Measurements from ENCODE around the gene GPR87.

Gene GPR87

DNA sequence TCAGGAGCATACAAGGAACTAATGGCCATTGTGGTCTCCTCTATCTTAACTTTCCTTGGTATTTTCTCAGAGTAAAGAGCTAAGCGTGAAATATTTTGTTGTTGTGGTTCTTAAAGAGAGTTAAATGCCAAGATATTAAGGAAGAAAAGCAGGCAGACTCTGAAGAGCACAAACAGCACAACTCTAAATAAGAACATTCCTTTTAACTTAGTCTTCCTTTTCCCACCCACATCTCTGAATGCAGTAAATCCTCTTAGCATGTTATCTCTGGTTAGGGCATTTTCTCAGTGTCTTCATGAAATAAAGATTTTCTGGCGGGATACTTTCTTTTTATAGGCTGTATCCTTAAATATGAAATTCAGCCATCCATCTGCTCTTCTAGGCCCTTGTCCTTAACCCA lies 1.5 kb downstream of the GPR87 start:
- no peak for DNase-seq

DNA sequence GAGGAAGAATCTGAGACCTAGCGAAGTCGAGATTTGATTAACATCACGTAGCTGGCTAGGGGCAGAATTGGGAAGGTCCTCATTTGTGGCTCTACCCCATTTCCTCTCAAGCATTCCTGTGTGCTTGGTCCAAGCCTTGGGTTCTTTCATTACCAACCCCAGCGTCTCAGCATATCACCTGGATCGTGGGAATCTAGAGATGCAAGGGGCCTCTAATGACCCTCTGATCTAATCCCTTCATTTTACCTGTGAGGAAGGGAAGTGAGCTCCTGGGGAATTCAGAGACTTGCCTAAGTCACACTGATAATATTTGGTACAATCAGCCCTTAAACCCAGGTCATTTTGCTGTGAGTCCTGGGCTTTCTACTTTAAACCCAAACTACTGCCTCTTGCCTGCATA lies 2.0 kb downstream of the GPR87 start:
- no peak for DNase-seq

DNA sequence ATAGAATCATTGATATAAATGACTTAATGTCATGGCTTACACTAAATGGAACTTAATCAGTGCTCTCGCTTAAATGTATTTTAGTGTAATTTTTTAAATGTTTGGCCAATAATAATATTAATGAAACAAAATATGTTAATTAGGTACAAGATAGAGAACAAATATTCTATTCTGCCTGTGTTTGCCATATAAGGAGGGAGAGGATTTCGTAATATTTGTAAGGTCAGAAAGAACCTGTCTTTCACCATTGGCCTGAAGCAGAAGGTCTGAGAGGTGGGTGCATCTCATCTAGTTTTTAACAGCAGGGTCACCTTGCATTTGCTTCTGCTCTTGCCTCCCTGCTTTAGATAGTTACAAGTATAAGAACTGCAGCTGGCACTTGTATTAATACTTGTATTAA lies 2.5 kb downstream of the GPR87 start:
- no peak for DNase-seq

DNA sequence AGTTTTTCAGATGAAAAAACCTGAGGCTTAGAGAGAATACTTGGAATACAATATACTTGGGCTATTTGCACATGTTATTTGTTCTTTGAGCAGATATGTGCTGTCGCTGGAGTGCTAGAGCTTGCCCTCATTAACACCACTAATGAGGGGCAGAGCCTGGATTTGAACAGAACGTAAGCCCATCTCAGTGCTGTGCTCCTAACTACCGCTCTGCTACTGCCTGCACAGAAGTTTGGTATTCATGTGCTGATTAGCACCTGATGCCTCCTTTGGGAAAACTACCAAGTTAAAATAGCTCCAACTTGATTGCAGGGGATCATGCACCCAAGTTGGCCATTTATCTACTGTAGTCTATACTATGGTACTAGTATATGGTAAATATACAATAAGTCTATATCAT lies 3.6 kb downstream of the GPR87 start:
- DNase-seq, result no peak

DNA sequence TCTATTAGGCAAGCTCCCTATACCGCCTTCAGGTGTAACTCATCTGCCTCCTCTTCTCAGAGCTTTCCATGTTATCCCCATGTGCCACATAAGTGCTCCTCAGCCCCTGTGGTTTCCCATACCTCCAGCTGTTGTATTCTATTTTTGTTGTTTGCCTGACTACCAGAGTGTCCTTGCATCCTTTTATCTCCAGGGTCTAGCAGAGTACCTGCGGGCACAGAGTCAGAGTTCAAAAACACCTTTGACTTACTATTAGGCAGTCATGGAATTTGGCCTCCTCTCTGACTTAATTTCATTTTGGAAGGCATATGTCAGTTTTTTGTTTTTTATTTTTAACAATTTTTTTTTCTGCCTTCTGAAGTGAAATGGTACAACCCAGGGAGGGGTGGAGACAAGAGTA lies 7.1 kb downstream of the GPR87 start:
- DNase-seq, result no peak

DNA sequence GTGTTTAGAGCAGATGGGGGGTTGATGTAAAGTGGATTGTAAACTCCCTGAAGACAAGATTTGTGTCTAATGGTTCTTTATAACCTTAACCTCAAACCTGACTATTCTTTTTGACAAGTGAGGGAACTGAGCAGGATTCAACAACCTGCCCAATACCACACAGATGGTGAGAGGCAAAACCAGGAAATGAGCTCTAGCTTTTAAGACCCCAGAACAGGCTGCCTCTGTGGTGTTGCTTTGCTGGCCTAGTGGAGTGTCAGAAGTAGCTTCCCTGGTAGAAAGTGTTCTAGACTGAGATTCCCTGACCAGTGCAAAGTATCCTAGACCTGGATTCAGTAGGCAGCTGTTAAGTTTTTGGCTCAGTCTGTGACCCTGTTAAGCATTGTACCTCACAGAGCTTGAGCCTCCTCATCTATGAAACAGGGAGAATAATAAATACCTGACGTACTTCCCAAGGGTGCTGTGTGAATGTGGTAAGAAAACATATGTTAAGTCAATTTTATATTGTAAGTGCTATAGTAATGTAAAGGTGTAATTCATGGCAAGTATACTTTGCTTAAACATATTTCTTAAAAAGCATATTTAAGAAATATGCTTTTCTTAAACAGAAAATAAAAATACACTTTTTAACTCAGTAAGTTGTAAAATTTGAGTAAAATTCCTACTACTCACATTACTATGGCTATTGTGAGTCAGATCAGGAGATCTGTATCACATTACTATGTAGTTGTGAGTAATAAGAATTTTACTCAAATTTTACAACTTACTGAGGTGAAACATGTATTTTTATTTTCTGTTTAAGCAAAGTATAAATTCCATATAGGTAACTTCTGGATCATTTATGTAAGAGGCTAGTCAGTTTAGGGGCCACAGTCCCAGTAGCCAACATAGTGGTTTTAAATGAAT lies 8.8 kb downstream of the GPR87 start:
- no peak for DNase-seq

DNA sequence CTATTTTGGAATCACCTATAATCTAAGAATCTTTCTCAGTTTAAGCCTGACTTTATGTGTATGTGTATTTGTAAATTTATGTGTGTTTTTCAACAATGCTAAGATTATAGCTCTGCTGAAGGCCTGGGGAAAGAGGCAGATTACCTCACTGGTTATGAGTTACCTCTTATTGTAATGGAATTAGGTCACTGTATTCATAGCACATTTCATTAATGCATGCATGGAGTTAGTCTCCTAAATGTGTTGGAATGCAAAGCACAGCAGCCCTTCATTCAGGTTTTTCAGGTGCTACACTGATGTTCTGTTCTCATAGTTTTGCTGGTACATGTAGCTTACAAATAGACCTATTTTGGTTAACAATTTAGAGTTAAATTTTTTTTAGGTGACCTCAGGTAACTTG lies 9.5 kb downstream of the GPR87 start:
- DNase-seq, result no peak

DNA sequence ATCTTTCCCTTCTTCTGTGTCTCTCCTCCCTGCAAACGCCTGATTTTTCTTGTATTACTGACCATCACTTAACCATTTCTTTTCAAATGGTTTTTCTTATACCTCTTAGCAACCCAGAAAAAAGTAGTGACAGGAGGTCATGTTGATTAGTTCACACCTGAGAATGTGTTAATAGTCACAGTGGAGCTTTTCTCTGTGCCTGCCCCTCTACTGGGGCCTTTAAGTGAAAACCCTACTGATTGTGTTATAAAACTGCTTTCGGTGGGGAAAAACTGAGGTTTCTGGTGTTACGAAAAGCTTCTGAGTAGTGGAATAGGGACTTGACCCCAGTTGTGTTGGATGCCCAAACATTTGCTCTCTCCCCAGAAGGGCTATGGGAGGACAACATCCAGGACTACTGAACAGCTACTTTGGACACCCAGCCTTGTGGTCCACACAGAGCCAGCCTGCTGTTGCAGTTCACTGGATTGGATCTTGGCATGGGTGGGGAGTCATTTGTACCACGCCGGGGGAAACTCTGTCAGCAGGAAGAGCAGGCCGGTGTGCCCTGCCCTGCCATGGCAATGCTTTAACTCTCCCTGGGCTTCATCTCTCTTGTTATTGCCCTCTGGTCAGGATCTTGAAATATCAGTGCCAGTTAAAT lies 10.3 kb downstream of the GPR87 start:
- DNase-seq, result no peak

DNA sequence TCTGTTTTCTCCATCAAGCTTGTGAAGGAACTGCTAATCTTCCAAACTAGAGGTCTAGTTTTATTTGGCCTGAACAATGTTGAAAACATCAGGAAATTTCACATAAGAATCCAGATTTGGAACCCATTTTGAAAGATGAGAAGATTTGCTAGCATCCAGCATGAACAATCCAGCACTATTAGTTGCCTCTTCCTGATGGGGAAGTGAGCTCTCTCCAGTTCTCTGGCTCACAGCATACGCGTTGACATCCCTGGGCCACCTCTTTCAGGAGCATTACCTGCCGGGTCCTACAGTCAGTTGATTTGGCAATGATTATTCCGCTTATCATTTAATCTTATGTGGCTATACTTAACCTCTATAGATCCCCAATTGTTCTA lies 10.9 kb downstream of the GPR87 start:
- no peak for DNase-seq

DNA sequence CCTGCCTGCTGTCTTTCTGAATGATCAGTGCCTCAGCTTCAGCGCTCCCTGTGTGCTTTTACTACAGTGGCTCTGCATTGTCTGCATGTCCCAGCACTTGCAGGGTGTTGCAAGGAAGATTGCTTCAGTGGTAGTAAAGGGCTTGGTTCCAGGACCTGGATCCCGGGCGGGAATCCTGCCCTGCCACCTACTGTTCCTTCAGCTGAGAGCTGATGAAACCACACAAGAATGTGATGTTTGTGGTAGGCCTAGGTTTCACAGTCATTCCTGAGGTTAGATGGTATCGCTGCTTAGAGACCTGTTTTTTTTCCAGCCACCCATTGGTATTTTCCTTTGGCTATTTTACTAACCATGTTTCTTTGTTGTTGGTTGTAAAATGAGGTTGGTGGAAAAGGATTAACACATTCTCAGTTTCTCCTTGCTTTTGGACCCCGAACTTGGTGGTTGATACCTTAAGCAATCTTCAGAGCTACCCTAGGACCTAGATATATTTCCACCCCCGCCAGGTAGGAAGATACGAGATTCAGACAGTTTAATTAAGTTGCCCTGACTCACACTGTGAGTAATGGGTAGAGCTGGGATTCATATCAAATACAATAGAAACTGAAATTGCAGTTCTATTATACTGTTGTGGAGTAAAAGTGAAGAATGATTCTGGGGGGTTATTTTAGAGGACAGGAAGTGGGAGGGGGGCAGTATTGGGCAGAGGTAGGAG lies 11.4 kb downstream of the GPR87 start:
- DNase-seq, result peak; percentile 35

DNA sequence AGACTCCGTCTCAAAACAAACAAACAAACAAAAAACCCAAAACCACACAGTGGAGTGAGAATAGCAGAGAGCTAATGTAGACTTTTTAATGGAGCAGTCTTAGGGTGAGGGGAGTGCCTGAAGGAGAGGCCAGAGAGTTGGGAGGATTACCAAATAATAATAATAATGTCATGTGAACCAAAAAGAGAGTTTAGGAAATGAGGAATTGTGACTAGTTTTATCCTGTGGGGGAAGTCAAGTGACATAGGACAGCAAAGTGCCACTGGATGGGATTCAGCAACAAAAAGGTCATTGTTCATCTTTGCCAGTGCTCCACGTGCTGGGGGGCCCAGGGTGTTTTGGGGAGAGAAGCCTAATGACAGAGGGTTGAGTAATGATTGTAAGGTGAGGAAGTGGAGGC lies 12.9 kb downstream of the GPR87 start:
- DNase-seq, result peak; percentile 14

DNA sequence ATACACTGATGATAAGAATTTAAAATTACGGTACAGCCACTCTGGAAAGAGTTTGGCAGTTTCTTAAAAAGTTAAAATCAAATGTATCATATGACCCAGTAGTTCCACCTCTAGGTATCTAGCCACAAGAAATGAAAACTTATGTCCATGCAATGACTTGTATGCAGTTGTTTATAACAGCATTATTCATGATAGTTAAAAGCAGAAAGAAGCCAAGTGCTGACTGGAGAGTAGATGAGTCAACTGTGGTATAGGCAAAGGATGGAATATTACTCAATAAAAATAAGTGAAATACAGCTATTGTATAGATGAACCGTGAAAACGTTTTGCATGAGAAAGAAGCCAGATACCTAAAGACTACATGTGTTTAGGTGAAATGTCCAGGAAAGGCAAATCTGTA lies 14.8 kb downstream of the GPR87 start:
- no peak for DNase-seq

DNA sequence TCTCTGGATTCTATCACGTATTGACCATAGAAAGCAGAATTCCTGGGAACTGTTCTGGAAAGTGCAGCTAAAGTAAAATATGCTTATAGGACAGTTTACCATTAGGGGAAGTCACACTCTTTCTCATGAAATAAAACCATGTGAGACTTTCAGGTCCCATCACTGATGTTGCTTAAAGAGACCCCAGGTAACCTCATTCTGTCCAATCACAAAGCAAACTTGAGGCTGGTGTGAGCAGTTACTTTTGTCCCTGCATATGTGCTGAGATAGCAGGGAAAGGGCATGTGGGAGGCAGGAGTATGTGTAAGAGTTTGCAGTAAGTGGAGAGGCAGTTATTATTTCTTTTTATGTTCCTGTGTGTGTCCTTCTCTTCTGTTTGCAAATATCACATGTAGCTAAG lies 16.1 kb downstream of the GPR87 start:
- no peak for DNase-seq

DNA sequence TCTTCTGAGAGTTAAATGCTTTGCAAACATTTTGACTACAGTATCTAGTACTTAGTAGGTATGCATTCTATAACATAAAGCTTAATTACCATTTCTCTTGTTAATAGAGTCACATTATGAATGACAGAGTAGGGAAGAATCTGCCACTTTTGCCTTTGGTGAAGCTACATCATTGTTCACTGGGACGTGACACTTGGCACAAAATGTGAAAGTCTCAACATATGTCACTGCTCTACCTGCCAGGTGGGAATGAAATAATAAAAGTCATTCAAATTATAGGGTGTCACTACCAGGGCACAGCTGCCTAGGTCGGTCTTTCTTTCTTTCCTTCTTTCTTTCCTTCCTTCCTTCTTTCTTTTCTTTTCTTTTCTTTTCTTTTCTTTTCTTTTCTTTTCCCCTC lies 17.6 kb downstream of the GPR87 start:
- no peak for DNase-seq

DNA sequence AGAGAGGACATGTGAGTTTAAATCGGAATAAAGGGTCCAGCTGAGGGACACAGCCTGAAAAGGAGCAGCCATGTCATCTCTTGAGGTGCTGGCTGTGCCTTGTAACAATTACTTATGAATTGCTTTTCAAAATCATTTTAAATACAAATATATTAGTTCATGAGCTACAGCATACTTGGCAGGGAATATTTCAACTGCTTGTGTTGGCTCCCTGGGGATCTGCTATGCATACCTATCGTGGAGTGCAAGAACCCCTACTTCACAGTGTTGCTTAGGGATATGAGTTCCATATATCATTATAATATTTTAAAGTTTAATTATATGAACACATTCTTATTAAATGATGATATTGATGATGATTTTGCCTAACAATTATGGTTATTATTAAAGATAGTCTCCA lies 19.2 kb downstream of the GPR87 start:
- DNase-seq, result no peak

DNA sequence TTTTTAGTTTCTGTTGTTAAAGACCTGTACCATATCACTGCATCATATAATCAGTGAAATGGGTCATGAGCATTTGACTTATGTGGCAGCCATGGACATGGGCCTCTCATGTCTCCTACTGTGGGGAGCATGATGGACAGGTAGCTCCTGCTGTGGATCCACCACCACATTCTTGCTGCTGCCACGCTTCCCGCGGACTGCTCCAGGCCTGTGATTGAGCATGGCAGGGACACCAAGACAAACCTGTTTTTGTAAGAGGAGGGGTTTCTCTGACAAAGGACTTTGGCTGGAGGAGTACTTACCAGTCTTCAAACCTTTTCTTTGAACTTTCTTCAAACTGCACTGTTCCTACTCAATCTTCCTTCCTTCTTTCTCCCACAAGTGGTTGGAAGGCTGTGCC lies 20.4 kb downstream of the GPR87 start:
- DNase-seq, result no peak

DNA sequence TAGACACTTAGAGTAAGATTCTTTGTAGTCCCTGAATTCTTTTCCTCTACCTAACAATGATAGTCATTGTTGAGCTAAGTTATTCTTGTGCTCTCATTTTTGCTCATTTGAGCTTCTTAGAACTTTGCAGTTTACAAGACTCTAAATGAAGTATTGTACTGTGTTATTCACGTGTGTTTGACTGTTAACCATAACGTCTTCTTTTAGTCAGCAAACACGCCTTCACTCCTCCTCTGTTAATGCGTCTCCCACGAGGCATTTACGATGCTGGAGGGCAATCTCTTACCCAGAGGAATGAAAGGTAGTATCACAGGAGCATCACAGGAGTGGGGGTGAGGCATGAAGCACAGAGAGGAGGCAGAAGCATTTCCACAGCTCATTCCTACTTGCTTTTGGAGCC lies 23.5 kb downstream of the GPR87 start:
- DNase-seq, result no peak

DNA sequence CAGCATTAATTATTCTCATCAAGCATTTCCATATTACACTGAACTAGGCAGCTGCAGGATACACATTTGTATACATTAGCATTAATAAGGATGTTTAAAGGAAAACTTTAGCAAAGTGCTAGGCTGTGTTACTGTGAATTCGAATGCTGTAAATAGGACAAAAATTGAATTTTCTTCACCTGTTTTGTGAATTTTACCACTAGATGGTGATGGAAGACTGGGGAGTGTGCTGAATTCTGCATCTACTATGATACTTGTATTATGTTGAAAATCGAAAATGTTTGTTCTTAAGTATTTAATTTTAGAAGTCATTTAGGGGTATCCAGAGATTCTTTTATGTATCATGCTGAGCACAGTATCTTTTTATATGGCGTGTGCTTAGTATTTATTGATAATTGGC lies 25.9 kb downstream of the GPR87 start:
- DNase-seq, result no peak

DNA sequence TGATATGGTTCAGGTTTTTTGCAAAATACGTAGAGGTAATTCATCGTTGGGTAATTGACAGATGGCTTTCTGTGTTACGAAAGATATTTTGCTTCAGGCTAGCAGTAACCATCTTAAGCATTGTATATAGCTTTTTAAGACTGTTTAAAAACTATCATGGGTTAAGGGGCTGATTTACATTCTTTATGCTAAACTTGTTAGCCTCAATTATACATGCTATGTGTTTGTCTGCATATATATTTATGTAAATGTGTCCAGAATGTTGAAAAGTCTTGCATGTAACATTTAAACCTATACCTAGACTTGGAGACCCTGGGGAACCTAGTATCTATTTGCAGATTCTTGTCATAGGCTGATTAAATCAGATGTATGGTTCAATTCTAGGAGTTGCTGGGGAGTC lies 27.2 kb downstream of the GPR87 start:
- DNase-seq, result no peak

DNA sequence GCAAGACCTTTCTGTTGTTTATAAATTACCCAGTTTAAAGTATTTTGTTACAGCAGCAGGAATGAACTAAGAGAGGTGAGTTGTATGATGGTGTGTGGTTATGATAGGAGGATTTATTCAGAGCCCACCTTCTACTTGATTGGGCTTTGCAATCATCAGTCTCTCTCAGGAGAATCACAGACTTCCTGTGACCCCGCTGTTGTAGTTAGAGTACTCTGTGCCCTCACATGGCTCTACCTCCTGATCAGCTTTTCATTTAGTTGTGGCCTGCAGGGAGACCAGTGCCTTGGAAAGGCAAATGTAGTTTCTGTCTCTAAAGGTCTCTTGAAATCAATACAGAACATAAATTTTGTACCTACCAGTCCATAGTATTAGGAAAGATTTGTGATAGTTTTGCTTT lies 30.7 kb downstream of the GPR87 start:
- no peak for DNase-seq

DNA sequence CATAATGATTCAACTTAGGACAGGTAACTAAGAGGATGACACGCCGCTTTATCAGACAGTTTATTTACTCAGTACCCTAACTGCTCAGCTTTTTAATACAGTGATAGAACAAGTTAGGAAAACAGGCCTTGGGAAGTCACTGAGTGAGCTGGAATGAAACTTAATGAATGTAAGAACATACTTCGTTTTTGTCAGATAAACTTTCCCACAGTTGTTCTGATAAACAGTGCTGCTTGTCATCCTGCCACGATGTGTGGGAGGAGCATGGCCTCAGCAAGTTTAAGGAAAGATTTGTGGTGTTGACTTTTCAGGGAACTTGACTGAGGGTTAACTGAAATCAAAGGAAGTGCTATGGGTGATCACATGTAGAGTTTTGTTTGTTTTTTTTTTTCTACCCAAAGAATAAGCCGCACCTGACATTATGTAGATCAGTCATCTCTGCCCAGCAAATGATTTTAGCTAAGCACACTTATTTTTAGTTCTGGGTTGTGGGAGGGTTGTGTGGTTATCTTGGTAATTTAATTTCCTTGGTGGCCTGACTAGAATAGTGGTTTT lies 32.6 kb downstream of the GPR87 start:
- peak; percentile 35 for DNase-seq

DNA sequence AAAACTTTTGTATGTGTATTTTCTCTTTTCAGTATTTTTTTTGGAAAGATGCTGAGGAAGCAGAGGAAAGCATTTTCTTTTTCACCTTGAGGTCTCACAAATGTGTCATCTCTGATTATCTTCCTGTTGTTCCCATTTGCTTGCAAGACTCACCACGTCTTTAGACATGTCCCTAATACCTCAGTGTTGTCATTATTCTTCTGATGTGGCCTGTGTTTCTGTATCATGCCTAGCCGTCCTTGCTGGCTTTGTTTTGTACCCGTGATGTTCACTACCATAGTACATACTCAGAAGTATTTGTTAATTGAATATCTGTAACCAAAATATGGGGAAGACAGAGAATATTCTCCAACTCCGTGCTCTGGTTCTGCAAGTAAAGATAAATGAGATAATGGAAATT lies 33.2 kb downstream of the GPR87 start:
- DNase-seq, result no peak

DNA sequence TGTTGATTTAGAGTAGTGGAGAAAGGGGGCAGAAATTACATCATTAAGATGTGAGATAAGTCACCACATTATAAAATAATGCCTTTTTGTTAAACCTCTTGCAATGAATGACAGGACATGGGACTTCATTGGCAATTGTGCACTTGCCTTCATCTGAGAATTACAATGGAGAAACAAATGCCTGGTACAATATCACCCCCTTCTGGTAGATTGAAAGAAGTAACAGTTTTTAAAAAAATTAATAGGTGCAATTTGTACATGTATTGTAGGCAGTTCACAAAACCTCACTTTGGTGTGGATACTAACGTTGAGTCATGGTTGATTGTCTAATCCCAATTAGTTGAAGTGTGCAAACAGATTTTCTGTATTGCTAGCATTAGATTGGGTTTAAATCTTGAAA lies 33.7 kb downstream of the GPR87 start:
- no peak for DNase-seq

Measured in activated naive CD4-positive, alpha-beta T cell treated with Interleukin-2 at 50 U/mL for 16 hours (primary cell).